Measurements from ENCODE around the gene NMB. TPM values are rescaled to one million over a fixed set of nuclear protein-coding genes. Genes with fewer than 3 reads are reported as not detected.

Gene NMB
- total RNA-seq, 4 donors from 2014 or later = 12.9 to 43.4 (median 23.5) TPM

- H3K27ac ChIP-seq = peak overlapping the region; percentile 75 to 89 (median 79)
- peaks cover 12 to 20% of the 10 kb centered on the region in 2 donors for H3K4me1 ChIP-seq
- intact Hi-C loops (cut with DNase I) = no loop called here
- TF ChIP-seq POLR2A (IDR thresholded peaks at IDR 0.05) (no peak), CTCF (IDR thresholded peaks at IDR 0.05) (no peak)
- H3K36me3 ChIP-seq = peaks cover 0 to 5% of the 10 kb centered on the region in 2 donors
- DNase-seq = peak; percentile 50 to 51
- no peaks in the 10 kb centered on the region for H3K27me3 ChIP-seq
- no peak overlapping the region for H3K4me3 ChIP-seq (replicated peaks in 1 of 3)
- no peaks in the 10 kb centered on the region for H3K9me3 ChIP-seq
- 66 to 70% methylated on average over 3 of the region's 3 CpGs for WGBS, 2 donors
Measured at GRCh38 chr15:84668221-84668982, 10.4 kb upstream of the NMB start.

- no peak for TF ChIP-seq POLR2A (IDR thresholded peaks at IDR 0.05)
- TF ChIP-seq CTCF (IDR thresholded peaks at IDR 0.05) = no peak
- 90 to 91% methylated on average over 2 of the region's 2 CpGs for WGBS, 2 donors
- Histone ChIP-seq H3K27ac (no peak overlapping the region), H3K4me3 (replicated peaks in 1 of 3) (no peak overlapping the region), H3K36me3 (peaks cover 0 to 5% of the 10 kb centered on the region in 2 donors), H3K4me1 (peaks cover 13 to 27% of the 10 kb centered on the region in 2 donors), H3K27me3 (no peaks in the 10 kb centered on the region), H3K9me3 (no peaks in the 10 kb centered on the region)
- no peak for DNase-seq
- intact Hi-C loops (cut with DNase I) = no loop called here
Measured at GRCh38 chr15:84666373-84666772, 8.4 kb upstream of the NMB start.

DNA sequence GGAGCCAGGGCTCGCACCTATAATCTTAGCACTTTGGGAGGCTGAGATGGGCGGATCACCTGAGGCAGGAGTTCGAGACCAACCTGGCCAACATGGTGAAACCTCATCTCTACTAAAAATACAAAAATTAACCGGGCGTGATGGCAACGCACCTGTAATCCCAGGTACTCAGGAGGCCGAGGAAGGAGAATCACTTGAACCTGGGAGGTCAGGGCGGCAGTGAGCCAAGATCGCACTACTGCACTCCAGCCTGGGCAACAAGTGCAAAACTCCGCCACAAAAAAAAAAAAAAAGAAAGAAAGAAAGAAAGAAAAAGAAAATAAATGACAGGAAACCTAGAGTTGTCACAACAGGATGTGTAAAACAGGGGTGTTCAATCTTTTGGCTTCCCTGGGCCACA, 3.0 kb upstream of the NMB start:
- intact Hi-C loops (cut with DNase I) = no loop called here

DNA sequence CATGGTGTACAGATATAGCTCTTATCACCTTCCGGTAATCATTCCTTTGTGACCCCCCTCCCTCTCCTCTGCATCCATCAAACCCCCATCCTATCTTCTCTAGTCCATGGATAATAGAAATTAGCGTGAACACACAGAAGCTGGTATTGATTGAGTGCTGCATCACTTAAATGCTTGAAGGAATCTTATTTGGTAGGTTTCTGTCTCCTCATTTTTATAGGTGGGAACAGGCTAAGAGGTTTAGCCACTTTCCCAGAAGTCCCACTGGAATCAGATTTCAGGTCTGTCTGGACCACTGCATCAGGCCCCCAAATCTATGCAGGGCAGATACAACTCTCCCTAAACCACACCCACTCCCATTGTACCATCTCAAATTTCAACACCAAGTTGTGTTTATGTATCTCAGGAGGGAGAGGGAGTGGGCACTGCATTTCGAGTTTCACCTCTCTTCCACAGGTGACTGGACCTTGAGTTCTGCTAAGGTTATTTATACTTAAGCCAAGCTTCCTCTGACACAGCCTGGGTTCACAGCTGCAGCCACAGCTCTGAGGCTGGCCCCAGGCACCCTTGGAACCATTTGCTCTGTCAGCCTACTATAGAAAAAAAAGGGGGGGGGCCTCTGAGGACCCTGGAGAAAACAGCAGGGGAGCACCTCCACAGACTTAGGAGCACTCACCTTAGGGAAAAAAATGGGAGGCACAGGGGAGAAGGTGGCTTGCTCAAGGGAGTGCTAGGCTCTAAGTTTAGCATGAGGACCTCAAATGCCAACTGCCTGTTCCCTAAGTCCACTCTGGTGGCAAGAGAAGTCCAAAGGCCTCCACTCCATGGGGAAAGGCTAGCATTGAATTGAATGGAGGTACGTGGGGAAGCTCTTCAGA, 2.1 kb upstream of the NMB start:
- Histone ChIP-seq H3K27me3 (no peaks in the 10 kb centered on the region), H3K27ac (peak overlapping the region; percentile 84 to 87 (median 87)), H3K4me1 (peaks cover 20 to 41% of the 10 kb centered on the region in 2 donors), H3K36me3 (peaks cover 0 to 5% of the 10 kb centered on the region in 2 donors), H3K9me3 (no peaks in the 10 kb centered on the region), H3K4me3 (replicated peaks in 1 of 3) (no peak overlapping the region)
- DNase-seq = peak; percentile 61 to 67
- TF ChIP-seq CTCF (IDR thresholded peaks at IDR 0.05) = no peak
- peak in 1 of 2 donors; percentile 60 for TF ChIP-seq POLR2A (IDR thresholded peaks at IDR 0.05)
- WGBS, 2 donors = 48 to 64% methylated on average over 4 of the region's 4 CpGs
- intact Hi-C loops (cut with DNase I) = loop anchor here (5.0 to 10.0 kb wide), 2 partner anchors 57 to 85 kb away; partner anchors contain the start of genes SEC11A and ZNF592

More for the DNA sequence above, 3.0 kb upstream of the NMB start:
- Histone ChIP-seq H3K27ac (peak overlapping the region; percentile 84 to 87 (median 87)), H3K4me3 (replicated peaks in 1 of 3) (no peak overlapping the region), H3K36me3 (peaks cover 0 to 5% of the 10 kb centered on the region in 2 donors), H3K27me3 (no peaks in the 10 kb centered on the region), H3K4me1 (peaks cover 20 to 38% of the 10 kb centered on the region in 2 donors), H3K9me3 (no peaks in the 10 kb centered on the region)
- peak; percentile 60 to 65 for DNase-seq
- TF ChIP-seq CTCF (IDR thresholded peaks at IDR 0.05) (no peak), POLR2A (IDR thresholded peaks at IDR 0.05) (no peak)
- whole genome bisulfite sequencing, 2 donors = 44 to 81% methylated on average over 10 of the region's 10 CpGs

Measured in thyroid gland (tissue), 4 donors.